Activated CD4-positive, CD25-positive, alpha-beta regulatory T cell treated with anti-CD3 and anti-CD28 coated beads, Interleukin-2, amount 50 U/mL, for 72 hours (primary cell): ENCODE measurements around the gene SEMA7A.

Experiments
- DNase-seq: peaks from one replicate; pipeline ENCODE4 v3.0.0; 2021

The SEMA7A gene

GRCh38 chr15:74414603-74415338 lies 19.0 kb downstream of the SEMA7A start:
- DNase-seq, result no peak

GRCh38 chr15:74414081-74414580 lies 19.6 kb downstream of the SEMA7A start:
- DNase-seq, result no peak

GRCh38 chr15:74413350-74414080 lies 20.2 kb downstream of the SEMA7A start:
- no peak for DNase-seq

GRCh38 chr15:74412159-74412558 lies 21.6 kb downstream of the SEMA7A start:
- DNase-seq, result no peak

GRCh38 chr15:74411686-74412085 lies 22.1 kb downstream of the SEMA7A start:
- DNase-seq, result no peak

GRCh38 chr15:74410502-74410901 lies 23.3 kb downstream of the SEMA7A start:
- no peak for DNase-seq

DNA sequence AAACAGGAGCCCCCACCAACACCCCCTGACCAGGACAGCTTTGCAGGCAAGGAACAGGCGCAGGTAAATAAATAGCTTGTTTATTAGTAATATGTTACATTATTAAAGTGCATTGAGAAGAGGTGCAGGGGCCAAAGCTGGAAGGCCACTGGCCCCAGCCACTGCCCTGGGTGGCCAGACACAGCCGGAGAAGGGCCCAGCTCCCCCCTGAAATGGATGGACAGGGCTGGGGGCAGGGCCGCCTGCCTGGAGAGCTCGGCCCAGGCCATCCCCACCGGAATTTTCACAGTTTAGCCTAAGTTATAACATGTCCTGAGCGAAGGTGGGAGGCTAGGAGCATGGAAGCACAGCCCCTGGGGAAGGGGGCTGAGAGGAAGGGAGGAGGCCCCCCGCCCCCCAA lies 24.5 kb downstream of the SEMA7A start:
- no peak for DNase-seq

DNA sequence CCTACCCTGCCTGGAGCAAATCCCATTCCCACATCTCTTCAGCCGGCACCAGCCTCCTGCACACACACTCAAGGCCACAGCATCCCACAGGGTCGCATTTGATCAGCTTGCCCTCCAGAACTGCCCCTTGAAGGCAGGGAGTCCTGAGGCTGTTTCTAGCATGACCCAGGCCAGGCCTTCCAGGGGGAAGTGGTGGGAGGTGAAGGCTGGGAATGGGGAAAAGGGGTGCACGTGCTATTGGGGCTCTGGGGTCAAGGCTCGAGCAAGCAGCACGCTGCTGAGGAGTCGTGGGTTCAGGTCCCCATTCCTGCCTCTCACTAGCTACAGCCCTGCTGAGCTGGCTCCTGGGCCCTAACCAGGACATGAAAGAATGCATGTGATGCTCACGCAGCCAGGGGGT lies 24.9 kb downstream of the SEMA7A start:
- DNase-seq, result no peak

DNA sequence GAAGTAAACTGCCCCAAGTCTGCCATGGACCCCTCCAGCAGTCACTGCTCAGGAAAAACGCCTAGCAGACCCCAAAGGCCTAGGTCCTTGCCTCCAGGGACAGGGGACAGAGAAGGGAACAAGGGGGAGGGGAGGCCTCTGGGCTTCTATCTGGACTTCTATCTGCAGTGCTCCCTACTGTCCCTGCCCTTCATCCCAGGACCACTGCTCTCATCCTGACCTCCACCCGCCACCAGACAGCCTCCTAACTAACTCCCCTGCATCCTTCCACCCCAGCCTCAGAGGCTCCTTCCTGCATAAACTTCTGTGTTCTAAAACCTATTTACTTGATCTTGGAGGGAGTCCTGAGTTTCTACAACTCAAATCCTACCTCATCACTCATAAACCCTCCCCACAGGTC lies 25.4 kb downstream of the SEMA7A start:
- no peak for DNase-seq

DNA sequence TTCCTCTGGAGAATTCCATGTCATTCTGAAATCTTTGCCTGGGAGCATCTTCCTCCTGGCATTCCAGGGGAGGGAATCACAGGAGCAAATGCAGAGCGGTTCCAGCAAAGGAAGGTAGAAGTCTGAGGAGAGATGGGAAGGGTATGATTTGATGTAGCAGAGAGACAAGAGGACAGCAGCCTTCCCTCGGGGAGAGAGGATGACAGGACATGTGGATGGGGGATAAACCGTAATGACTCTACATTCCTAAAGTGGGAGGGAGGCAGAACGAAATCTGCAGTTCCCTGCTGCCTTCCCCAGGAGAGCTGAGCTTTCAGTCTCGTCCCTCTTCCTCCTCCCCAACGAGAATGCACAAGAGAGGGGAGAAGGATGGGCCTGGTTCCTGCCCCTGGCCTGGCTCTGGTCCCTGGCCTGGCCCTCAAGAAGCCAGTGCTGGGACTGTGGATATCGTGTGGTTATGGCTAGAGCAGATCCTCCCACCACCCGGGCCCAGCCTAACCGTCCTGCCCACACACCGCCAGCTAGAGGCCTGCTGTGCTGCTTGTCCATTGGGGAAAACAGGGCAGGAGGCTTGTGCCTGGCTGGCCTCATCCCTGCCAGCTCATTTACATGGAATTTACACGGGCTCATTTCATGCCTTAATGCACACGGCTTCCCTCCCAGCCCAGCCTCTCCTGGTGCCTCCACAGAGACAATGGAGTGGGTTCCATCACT lies 26.6 kb downstream of the SEMA7A start:
- no peak for DNase-seq

DNA sequence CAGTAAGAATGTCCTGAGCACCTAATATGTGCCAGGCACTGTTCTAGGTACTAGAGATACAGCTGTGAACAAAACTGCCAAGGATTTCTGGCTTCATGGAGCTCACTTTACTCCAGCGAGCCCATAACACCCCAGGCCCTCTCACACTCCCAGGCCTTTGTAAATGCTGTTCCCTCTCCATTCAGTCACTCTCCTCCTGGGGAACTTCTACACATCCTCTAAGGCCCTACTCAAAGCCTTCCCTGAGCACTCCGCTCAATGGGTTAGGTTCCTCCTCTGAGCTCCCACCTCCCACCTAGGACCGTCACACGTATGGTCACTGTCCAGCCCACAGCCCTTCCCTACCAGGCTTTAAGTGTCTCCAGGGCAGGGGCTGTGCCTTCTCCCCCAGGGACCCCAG lies 27.2 kb downstream of the SEMA7A start:
- DNase-seq, result no peak

DNA sequence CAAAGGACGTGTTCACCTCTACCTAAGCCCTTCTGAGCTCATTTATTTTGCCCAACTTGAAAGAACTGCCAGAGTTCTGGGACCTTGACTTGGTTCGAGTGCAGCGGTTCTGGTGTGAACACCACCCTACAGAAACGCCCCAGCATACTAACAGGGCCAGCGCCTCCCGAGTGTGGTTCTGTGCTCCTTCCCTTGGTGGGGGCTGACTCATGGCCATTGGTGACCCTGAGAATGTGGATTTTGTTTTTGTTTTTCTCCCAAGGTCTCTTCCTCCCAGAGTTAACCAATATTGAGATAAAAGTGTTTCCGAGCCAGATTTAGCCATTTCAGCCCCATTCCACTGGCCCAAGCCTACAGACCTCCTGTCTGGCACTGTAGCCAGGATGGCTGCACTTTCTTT lies 27.9 kb downstream of the SEMA7A start:
- no peak for DNase-seq

DNA sequence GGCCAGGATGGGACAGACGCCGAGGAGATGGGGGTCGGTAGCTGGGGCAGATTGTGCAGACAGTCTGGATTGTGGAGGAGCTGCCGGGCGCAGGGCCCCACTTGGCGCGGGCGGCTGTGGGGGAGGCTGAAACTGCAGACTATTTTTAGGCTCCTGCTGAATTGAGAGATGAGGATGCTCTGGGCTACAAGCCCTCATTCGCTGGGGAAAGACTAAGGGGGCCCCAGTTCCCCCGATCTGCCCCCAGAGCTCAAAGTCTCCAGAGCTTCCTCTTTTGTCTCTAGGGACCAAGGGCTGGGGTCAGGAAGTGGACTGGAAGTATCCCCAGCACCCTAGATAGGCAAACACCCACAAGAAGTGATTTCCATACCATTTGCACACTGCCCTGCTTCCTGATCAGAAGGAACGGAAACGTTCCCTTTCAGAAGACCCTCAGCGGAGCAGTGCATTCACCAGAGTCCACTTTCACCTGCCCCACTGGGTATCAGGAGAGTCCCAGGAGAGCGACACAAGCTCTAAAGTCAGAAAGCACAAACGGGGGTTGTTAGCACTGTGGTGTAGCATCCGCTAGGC lies 29.7 kb downstream of the SEMA7A start:
- no peak for DNase-seq

- DNase-seq, result no peak
These were observed 30.2 kb downstream of the SEMA7A start for GRCh38 chr15:74403588-74403919.

DNA sequence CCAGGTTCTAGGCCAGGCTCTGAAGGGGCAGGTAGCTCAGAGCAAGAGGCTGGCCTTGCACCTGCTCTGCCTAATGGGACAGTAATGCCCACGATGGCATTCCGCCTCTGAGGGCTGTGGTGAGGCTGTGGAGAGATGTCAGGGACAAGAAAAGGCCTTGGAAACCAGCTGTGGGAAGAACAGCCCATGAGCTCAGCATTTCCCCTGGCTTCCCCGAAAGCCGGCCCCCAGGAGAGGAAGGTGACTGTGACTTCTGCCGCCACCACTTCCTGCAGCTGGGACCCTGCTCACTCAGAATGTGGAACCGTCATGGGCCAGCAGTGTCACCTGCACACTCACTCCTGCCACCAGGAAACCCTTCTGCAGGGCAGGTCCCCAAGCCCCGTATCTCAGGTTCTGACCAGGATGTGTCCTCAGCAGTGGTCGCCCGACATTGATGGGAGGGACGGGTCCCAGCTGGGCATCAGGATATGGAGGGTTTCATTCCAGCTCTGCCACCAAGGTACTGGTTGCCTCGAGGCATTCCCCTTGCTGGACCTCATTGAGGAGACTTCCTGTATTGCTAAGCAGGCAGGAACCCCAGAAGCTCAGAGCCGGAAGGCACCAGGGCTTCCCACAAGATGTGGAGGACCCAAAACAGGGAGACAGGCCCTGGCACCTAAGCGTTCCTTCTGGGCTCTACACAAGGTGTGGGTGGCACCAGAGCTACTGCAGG lies 30.7 kb downstream of the SEMA7A start:
- peak; percentile 69 for DNase-seq

DNA sequence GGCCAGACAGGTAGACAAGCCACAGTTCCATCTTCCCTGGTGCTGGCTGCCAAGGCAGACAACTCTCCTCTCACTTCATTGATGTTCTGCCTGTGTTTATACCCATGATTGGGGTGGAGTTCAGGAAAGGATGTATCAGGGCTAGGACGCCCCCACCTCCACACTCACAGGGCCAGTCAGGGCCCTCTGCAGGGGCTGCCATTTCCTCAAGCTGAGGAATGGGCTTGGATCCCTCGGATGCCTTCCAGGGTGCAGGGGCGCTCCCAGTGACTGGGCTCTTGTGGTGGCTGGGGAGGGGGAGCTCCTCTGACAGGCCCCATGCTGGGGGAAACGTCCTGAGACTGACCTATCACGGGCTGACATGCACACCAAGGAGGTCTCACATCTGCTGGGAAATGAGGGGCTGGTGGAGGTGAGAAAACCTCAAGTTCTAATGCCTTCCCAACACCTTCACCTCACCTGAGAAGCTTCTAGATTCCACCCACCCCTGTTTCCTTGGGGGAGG lies 31.4 kb downstream of the SEMA7A start:
- DNase-seq, result no peak

GRCh38 chr15:74400915-74401757 lies 32.6 kb downstream of the SEMA7A start:
- DNase-seq, result no peak

GRCh38 chr15:74400313-74400860 lies 33.4 kb downstream of the SEMA7A start:
- DNase-seq, result no peak

GRCh38 chr15:74399511-74400312 lies 34.0 kb downstream of the SEMA7A start:
- DNase-seq, result no peak

- DNase-seq, result no peak
These were observed 34.7 kb downstream of the SEMA7A start for GRCh38 chr15:74399100-74399499.
